ENCODE results near the gene GTPBP1.

Gene GTPBP1

GRCh38 chr22:38684895-38685294 is 20.8 kb upstream of the GTPBP1 start:
- TF ChIP-seq CTCF (IDR thresholded peaks at IDR 0.05) = no peak

GRCh38 chr22:38685761-38686160 is 20.0 kb upstream of the GTPBP1 start:
- TF ChIP-seq CTCF (IDR thresholded peaks at IDR 0.05) = no peak

- no peak for TF ChIP-seq CTCF (IDR thresholded peaks at IDR 0.05)
These were observed 16.1 kb upstream of the GTPBP1 start for GRCh38 chr22:38689651-38690050.

- TF ChIP-seq CTCF (IDR thresholded peaks at IDR 0.05) = no peak
These were observed 11.7 kb upstream of the GTPBP1 start for GRCh38 chr22:38694049-38694448.

- no peak for TF ChIP-seq CTCF (IDR thresholded peaks at IDR 0.05)
These were observed 10.8 kb upstream of the GTPBP1 start for GRCh38 chr22:38694940-38695339.

GRCh38 chr22:38696606-38697424 is 8.9 kb upstream of the GTPBP1 start:
- TF ChIP-seq CTCF (IDR thresholded peaks at IDR 0.05) = no peak

- TF ChIP-seq CTCF (IDR thresholded peaks at IDR 0.05) = no peak
These were observed 8.2 kb upstream of the GTPBP1 start for GRCh38 chr22:38697425-38698089.

All from LNCAP (cell line).